NCI-H2196 treated with DMSO at 0.1 percent for 48 hours (cell line): ENCODE data around the gene HEPH.
"Not testable (repeated sequence)": the region's sequence is repeated elsewhere in the genome, so short reads cannot be mapped to it uniquely, and the experiment has no call there.

Source experiments
- DNase-seq: peaks from one replicate; lab custom pipeline; 2025; ENCODE audit not compliant: unreplicated experiment; lab: John Stamatoyannopoulos, UW

Gene HEPH, protein sequence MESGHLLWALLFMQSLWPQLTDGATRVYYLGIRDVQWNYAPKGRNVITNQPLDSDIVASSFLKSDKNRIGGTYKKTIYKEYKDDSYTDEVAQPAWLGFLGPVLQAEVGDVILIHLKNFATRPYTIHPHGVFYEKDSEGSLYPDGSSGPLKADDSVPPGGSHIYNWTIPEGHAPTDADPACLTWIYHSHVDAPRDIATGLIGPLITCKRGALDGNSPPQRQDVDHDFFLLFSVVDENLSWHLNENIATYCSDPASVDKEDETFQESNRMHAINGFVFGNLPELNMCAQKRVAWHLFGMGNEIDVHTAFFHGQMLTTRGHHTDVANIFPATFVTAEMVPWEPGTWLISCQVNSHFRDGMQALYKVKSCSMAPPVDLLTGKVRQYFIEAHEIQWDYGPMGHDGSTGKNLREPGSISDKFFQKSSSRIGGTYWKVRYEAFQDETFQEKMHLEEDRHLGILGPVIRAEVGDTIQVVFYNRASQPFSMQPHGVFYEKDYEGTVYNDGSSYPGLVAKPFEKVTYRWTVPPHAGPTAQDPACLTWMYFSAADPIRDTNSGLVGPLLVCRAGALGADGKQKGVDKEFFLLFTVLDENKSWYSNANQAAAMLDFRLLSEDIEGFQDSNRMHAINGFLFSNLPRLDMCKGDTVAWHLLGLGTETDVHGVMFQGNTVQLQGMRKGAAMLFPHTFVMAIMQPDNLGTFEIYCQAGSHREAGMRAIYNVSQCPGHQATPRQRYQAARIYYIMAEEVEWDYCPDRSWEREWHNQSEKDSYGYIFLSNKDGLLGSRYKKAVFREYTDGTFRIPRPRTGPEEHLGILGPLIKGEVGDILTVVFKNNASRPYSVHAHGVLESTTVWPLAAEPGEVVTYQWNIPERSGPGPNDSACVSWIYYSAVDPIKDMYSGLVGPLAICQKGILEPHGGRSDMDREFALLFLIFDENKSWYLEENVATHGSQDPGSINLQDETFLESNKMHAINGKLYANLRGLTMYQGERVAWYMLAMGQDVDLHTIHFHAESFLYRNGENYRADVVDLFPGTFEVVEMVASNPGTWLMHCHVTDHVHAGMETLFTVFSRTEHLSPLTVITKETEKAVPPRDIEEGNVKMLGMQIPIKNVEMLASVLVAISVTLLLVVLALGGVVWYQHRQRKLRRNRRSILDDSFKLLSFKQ

GRCh38 chrX:66163849-66164411 is at the start of gene HEPH:
TSS of gene HEPH (plus strand) at chrX:66164247. CDS start at chrX:66170571, 6,324 bp downstream.
- no peak for DNase-seq

GRCh38 chrX:66118722-66119121 is 45.3 kb upstream of the HEPH start:
- DNase-seq = not testable (repeated sequence)

- not testable (repeated sequence) for DNase-seq
Measured at GRCh38 chrX:66121354-66121753, 42.7 kb upstream of the HEPH start.

GRCh38 chrX:66126662-66127061 is 37.4 kb upstream of the HEPH start:
- DNase-seq = no peak

- DNase-seq = no peak
Measured at GRCh38 chrX:66130469-66130868, 33.6 kb upstream of the HEPH start.

- DNase-seq = not testable (repeated sequence)
Measured at GRCh38 chrX:66135284-66135683, 28.8 kb upstream of the HEPH start.

DNA sequence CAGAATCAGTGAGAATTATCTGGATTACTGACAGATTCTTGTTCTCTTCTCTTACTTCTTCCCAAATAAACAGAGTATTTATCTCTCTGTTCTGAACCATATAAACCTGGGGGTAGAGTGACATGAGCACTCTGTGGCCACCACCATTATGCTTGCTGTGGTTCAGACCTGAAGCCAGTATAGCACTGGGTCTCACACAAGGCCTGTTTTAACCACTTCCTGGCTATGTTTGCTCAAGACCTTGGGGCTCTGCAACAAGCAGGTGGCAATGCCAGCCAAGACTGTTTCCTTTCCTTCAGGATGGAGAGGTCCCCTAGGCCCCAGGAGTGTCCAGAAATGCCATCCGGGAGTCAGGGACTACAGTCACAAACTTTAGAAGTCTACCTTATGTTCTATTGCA is 21.7 kb upstream of the HEPH start:
- DNase-seq = no peak

DNA sequence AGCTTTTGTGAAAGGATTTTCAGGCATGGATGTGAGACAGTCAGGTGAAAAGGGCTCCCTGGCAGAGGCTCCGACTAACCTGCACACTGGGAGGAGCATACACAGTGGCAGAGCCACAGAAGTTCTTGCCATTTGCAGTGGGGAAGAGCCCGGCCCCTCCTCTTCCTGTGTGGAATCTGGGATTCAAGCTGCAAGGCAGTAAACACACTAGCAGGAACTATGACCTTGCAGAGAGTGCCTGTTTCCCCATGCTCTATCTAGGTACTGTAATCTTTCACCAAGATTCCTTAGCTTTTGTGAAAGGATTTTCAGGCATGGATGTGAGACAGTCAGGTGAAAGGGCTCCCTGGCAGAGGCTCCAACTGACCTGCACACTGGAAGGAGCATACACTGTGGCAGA is 19.8 kb upstream of the HEPH start:
- no peak for DNase-seq

- DNase-seq = no peak
Measured at GRCh38 chrX:66149519-66149918, 14.5 kb upstream of the HEPH start.

DNA sequence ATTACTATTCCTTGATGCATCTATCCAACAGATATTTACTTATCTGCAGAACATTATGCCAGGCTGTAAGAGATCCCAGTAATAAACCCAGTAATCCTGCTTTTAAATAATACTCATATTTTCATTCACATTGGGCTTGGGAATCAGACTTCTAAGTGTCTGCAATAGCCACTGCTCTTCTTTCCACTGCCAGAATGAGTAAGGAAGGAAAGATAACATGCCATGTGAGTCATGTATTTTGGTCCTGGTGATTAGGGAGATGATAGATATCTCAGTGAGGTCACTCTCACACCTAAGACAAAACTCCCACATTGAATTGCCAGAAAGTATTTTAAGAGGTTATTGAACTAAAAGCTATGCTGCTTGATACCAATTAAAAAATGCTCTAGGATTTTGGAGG is 13.9 kb upstream of the HEPH start:
- DNase-seq = no peak

- DNase-seq = no peak
Measured at GRCh38 chrX:66162331-66162822, 1.7 kb upstream of the HEPH start.

DNA sequence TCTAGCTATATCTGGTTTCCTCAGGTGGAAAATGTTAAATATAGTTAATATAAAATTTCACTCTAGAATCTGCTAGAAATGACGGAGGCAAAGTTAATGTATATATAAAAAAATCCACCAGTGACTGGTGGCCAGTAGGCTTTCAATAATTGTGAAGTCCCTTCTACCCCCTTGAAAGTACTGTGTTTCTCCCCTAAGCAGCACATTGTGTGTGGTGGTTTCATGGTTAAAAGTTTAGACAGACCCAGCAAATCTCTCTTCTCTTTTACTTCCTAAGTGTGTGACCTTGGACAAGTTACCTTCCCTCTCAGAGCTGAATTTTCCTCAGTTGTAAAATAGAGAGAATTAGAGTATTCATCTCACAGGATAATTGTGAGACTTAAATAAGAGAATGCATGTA is 600 bp upstream of the HEPH start:
- DNase-seq = no peak

- no peak for DNase-seq
Measured at GRCh38 chrX:66164470-66164869, 423 bp downstream of the HEPH start.

DNA sequence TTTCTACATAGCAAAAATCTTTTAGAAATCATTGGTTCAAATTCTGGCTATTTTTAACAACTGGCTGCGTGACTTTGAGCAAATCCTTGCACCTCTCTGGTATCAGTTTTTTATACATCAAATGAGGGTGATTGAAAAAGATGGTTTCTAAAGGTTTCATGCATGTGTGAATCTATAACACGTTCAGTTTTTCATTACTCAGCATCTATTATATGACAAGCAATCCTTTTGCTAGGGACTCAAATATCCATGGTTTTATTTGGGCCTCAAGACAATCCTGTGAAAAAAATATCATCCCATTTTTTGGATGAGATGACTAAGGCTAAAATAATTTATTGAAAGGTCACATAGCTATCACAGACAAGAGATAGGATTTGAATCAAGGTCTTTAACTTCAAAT is 884 bp downstream of the HEPH start:
- no peak for DNase-seq

DNA sequence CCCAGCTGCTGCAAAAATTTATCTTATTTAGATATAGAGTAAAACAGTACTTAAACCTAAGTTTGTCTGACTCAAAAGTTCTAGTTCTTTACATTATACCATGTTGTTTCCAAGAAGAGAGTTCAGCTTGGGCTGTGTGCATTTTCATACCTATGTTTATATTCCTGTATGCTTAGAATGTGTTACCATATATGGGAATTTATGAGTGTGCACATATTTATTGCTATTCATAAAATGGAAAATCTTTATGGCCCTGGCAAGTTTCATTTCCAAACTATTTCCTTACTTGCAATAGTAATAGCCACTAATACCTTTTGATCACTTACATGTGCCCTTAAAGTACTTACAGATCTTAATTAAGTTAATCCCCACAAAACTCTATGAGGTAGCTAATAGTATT is 2.6 kb downstream of the HEPH start:
- no peak for DNase-seq

- no peak for DNase-seq
Measured at GRCh38 chrX:66167431-66167830, 3.4 kb downstream of the HEPH start.

- no peak for DNase-seq
Measured at GRCh38 chrX:66176134-66176533, 12.1 kb downstream of the HEPH start.

- DNase-seq = no peak
Measured at GRCh38 chrX:66191563-66191962, 27.5 kb downstream of the HEPH start.

GRCh38 chrX:66193821-66194220 is 29.8 kb downstream of the HEPH start:
- no peak for DNase-seq

- no peak for DNase-seq
Measured at GRCh38 chrX:66200050-66200664, 36.1 kb downstream of the HEPH start.
